Neural cell (in vitro differentiated cells): ENCODE measurements around the gene CA5A.

Source experiments
- EP300 ChIP-seq: fragments of 450-650 bp; conservative IDR thresholded peaks from 2 replicates; pipeline ENCODE4 v1.6.1; 2014; ENCODE audit warnings: antibody characterized with exemption, mild to moderate bottlenecking, moderate library complexity; ENCODE audit not compliant: poor library complexity, severe bottlenecking
- EZH2 ChIP-seq: fragments of 200-600, 300-800 bp; shearing (Covaris generic), sonication (generic); IDR thresholded peaks from 2 replicates; pipeline ENCODE4 v1.6.1; 2014; ENCODE audit warnings: antibody characterized with exemption, low read length, borderline replicate concordance, mild to moderate bottlenecking; ENCODE audit not compliant: insufficient read depth, poor library complexity, severe bottlenecking
- POLR2AphosphoS5 ChIP-seq: IDR thresholded peaks from 2 replicates; pipeline ENCODE4 v1.6.1; 2012
- RAD21 ChIP-seq: fragments of 450-650 bp; conservative IDR thresholded peaks from 2 replicates; pipeline ENCODE4 v1.6.1; 2014; ENCODE audit warnings: antibody characterized with exemption, mild to moderate bottlenecking, moderate library complexity
- TAF1 ChIP-seq: IDR thresholded peaks from 2 replicates; pipeline ENCODE4 v1.6.1; 2012; ENCODE audit warnings: low read depth
- TF ChIP-seq, protein P1 (sequence below): fragments of 450-650 bp; IDR thresholded peaks from 2 replicates; pipeline ENCODE4 v1.5.1; 2014; ENCODE audit warnings: antibody characterized with exemption, mild to moderate bottlenecking, moderate library complexity; ENCODE audit not compliant: poor library complexity, severe bottlenecking

DNA sequence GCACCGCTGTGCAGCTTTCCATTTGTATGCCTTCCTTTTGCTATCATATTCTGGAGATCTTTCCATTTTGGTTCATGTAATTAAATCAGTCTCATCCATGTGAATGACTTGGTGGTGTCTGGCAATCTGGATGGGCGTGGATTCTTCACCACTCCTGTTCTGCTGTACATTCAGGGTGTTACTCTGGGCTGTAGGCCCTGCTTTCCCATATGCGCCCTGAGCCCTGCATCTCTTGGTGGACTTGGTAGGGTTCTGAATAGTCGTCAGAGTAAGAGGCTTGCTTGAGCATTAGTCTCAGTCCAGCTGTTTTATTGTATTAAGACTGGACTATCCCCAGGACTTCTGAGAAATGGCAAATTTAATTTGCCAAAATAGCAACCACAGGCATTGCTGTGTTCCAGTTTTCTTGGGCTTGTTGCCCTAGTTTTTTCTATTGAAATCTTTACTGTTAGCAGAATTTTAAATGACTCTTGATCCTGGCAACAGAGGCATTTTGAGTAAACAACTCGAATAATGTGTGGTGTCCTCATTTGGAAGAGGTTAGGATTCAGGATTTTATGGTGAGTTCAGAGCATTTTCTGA is 29.8 kb upstream of the CA5A start:
- TF ChIP-seq EZH2 (no peak), EP300 (no peak), POLR2AphosphoS5 (no peak), RAD21 (no peak), TAF1 (no peak)
- TF ChIP-seq, protein P1, sequence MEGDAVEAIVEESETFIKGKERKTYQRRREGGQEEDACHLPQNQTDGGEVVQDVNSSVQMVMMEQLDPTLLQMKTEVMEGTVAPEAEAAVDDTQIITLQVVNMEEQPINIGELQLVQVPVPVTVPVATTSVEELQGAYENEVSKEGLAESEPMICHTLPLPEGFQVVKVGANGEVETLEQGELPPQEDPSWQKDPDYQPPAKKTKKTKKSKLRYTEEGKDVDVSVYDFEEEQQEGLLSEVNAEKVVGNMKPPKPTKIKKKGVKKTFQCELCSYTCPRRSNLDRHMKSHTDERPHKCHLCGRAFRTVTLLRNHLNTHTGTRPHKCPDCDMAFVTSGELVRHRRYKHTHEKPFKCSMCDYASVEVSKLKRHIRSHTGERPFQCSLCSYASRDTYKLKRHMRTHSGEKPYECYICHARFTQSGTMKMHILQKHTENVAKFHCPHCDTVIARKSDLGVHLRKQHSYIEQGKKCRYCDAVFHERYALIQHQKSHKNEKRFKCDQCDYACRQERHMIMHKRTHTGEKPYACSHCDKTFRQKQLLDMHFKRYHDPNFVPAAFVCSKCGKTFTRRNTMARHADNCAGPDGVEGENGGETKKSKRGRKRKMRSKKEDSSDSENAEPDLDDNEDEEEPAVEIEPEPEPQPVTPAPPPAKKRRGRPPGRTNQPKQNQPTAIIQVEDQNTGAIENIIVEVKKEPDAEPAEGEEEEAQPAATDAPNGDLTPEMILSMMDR: no peak
